Epithelial cell of esophagus (primary cell): Measurements from ENCODE around the gene TNK2.

Experiments
- DNase-seq: peaks from one replicate; pipeline ENCODE4 v3.0.0; 2010; ENCODE audit warnings: low read depth
- H3K4me3 ChIP-seq: 2 replicates; pipeline ENCODE4 v1.5.1; 2011; ENCODE audit warnings: mild to moderate bottlenecking, low read length, control low read depth
- TF ChIP-seq, protein P1 (sequence below): IDR thresholded peaks from 2 replicates; pipeline ENCODE4 v1.5.1; 2011; ENCODE audit warnings: low read depth, mild to moderate bottlenecking, low read length, control low read depth, inconsistent platforms; ENCODE audit not compliant: insufficient read depth; ENCODE audit errors: missing control alignments

The TNK2 gene

DNA sequence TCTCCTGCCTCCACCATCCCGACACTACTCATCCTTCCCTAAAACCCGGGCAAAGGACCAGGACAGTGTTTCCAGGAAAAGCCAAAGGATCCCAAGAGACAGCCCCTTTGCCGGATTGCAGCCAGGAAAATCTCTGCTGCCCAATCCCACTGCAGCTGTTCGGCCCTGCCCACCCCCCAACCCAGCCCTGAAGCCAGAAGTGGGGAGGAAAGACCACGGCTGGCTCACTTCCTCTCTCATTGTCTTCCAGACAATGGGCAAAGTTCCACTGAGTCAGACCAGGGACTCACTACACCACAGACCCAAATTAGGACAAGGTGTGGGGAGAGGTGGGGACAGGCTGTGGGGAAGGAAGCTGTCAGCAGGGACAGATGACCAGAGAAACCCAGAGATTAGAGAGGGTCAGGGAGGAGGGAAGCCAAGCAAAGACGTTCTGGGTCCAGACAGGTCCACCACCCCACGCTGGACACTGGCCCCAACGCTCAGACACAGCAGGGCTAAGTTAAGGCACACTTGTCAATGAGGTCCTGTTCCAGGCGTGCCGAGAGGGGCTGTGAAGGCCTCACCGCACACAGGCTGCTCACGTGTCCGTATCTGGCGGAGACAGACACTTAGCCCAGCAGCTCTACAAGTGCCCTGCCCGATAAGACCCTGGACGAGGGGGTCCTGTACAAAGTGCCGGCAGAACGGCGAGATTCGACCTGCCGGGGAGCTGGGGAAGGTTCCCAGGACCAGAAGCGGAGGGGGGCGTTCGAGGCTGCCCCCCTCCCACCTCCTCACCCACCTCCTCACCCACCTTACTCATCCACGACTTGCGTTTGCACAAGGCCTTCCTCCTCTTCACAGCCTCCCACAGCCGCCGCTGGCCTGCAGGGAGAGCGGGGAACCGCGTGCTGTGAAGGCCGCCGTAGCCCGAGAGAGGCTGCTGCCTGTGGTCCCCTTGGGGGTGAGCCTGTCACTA, 21.9 kb downstream of the TNK2 start:
- no peak for DNase-seq
- TF ChIP-seq, protein P1, sequence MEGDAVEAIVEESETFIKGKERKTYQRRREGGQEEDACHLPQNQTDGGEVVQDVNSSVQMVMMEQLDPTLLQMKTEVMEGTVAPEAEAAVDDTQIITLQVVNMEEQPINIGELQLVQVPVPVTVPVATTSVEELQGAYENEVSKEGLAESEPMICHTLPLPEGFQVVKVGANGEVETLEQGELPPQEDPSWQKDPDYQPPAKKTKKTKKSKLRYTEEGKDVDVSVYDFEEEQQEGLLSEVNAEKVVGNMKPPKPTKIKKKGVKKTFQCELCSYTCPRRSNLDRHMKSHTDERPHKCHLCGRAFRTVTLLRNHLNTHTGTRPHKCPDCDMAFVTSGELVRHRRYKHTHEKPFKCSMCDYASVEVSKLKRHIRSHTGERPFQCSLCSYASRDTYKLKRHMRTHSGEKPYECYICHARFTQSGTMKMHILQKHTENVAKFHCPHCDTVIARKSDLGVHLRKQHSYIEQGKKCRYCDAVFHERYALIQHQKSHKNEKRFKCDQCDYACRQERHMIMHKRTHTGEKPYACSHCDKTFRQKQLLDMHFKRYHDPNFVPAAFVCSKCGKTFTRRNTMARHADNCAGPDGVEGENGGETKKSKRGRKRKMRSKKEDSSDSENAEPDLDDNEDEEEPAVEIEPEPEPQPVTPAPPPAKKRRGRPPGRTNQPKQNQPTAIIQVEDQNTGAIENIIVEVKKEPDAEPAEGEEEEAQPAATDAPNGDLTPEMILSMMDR = no peak
- H3K4me3 ChIP-seq = no peak overlapping the region

DNA sequence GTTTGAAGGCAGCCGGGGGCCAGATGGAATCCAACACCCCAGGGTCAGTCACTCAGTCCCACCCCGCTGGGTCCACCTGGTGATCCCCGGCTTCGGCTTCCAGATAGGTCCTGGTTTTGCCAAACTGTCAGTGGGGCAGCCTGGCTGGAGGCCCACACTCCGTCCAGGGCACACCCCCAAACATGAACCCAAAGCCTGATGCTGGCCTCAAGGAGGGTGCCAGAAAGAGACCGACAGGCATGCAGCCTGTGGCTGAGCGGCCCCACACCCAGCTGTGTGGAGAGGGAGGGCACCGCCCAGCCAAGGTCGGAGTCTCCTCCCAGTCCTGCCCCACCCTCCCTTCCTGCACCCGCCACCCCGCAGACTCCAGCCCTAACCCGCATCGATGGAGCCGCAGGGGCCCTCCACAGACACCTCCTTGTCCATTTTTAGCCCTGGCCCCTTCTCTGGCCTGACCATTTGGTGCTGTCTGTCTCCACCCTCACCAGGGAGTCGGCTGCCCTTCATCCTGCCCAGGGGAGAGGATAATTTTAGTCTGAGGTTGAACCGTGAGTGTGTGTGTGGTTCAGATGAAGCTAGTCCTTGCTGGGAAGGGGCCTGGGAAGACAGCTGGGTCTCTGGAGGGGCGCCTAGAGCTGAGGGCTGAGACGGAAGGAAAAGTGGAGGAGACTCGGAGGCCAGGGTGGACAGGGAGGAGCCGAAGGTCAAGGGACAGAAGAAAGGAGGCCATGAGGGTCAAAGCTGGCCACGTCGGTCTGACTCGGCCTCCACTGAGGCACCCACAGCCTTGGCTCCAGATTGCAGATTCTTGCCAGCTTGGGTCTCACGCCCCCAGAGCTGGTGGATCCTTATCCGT, 23.1 kb downstream of the TNK2 start:
- H3K4me3 ChIP-seq = no peak overlapping the region
- DNase-seq = no peak
- TF ChIP-seq, protein P1 = no peak

DNA sequence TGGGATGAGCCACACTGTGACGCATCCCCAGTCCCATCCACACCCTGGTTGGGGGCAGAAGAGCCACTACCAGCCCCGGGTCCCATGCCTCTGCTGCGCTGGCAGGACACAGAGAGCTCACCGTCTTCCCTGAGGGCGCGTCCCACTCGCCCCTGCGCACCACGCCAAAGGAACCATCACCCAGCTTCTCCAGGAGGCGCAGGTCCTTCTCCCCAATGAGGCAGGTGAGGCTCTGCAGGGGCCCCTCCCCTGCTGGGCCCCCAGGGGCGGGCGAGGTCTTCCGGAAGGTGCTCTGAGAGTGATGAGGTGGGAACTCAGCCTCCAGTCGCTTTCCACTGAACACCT, 23.7 kb downstream of the TNK2 start:
- DNase-seq = no peak
- TF ChIP-seq, protein P1 = no peak
- no peak overlapping the region for H3K4me3 ChIP-seq

DNA sequence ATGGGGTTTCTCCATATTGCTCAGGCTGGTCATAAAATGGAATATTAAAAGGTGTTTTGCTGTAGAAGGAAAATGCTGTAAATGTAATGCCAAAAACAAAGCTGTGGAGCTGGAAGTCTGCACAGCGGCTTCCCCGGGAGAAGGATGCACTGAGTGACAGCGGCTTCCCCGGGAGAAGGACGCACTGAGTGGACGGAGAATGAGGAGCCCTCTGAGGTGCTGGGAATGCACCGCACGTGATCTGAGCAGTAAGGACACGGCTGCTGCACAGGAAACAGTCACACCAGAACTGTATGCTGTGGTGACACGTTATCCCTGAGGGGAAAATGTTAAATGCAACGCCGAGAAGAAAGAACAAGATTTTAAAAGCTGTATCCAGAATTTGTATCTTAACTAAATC, 24.6 kb downstream of the TNK2 start:
- DNase-seq = no peak
- no peak overlapping the region for H3K4me3 ChIP-seq
- TF ChIP-seq, protein P1 = no peak

DNA sequence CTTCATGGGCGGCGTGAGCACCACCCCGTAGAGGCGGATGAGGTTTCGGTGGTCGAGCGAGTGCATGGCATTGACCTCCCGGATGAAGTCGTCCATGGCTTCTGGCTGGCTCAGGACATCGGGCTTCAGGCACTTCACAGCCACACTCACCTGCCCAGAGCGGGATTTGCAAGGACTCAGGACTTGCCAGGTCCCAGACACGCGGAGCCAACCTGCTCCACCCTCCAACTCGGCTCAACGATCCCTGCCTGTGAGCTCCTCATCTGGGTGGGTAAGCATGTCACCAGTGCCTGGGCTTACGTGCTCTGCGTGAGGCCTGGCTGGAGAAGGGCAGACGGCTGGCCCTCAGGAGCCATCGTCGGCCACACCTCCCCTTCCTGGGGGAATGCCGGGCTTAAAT, 25.2 kb downstream of the TNK2 start:
- TF ChIP-seq, protein P1 = no peak
- no peak for DNase-seq
- H3K4me3 ChIP-seq = no peak overlapping the region

DNA sequence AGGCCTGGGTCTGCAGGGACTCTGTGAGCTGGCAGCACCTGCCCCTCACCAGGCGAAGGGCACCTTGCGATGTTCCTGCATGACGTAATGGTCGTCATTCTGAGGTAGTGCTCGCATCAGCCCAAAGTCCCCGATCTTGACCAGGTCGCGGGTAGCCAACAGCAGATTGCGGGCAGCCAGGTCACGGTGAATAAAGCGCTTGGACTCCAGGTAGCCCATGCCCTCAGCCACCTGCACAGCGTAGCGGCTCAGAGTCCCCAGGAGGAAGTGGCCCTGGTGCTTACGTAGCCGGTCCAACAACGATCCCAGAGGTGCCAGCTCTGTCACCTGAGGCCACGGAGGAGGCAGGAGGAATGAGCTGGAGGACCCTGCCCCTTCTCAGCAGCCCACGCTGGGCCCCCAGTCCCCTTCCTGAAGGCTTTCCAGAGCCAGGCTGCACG, 26.3 kb downstream of the TNK2 start:
- no peak for DNase-seq
- H3K4me3 ChIP-seq = no peak overlapping the region
- TF ChIP-seq, protein P1 = no peak
